GM12872 (cell line): ENCODE data around the gene SLC22A14.

Experiments
- CTCF ChIP-seq: IDR thresholded peaks from 3 replicates; pipeline ENCODE4 v1.5.1; 2011; ENCODE audit warnings: low read depth, mild to moderate bottlenecking, low read length, moderate library complexity; ENCODE audit not compliant: insufficient read depth

SLC22A14 gene

GRCh38 chr3:38354588-38355330 is 72.7 kb downstream of the SLC22A14 start:
- TF ChIP-seq CTCF: no peak

- no peak for TF ChIP-seq CTCF
Observed at GRCh38 chr3:38359038-38359437, 76.9 kb downstream of the SLC22A14 start.

- no peak for TF ChIP-seq CTCF
Observed at GRCh38 chr3:38360345-38360744, 78.3 kb downstream of the SLC22A14 start.

GRCh38 chr3:38361496-38361895 is 79.4 kb downstream of the SLC22A14 start:
- TF ChIP-seq CTCF: no peak

GRCh38 chr3:38362825-38363224 is 80.7 kb downstream of the SLC22A14 start:
- TF ChIP-seq CTCF: no peak

GRCh38 chr3:38364721-38365400 is 82.8 kb downstream of the SLC22A14 start:
- TF ChIP-seq CTCF: no peak

GRCh38 chr3:38365469-38366062 is 83.5 kb downstream of the SLC22A14 start:
- no peak for TF ChIP-seq CTCF
